Heart left ventricle (tissue), 16 donors: ENCODE results near the gene F12. TPM values are rescaled to one million over a fixed set of nuclear protein-coding genes. Genes with fewer than 3 reads are reported as not detected.

Experiments
- ATAC-seq, 4 donors: fragments of 200-7000 bp; cut with Tn5 transposase; one replicate each; pipeline ENCODE4 v1.9.1; 2020 to 2022; ENCODE audit warnings: moderate library complexity in 4 of 4, mild to moderate bottlenecking in 3 of 4, moderate number of reproducible peaks in 1 of 4
- DNase-seq, 5 donors: peaks; one replicate each; pipeline ENCODE4 v3.0.0-alpha.2; 2020
- H3K27ac ChIP-seq, 12 donors: fragments of 200-600 bp; sonication (generic) in 4 of 12; one replicate each; pipeline versions ENCODE4 v1.5.0 to v1.8.0; 2016 to 2022; ENCODE audit warnings: mild to moderate bottlenecking in 2 of 12
- H3K27me3 ChIP-seq, 9 donors: fragments of 200-600 bp; sonication (generic) in 2 of 9; one replicate each; pipeline versions ENCODE4 v1.5.1 to v1.8.0; 2016 to 2022; ENCODE audit warnings: mild to moderate bottlenecking in 3 of 9
- H3K36me3 ChIP-seq, 9 donors: fragments of 200-600 bp; sonication (generic) in 2 of 9; one replicate each; pipeline versions ENCODE4 v1.5.0 to v1.8.0; 2018 to 2022; ENCODE audit warnings: mild to moderate bottlenecking in 2 of 9
- H3K4me1 ChIP-seq, 12 donors: fragments of 200-600 bp; sonication (generic) in 4 of 12; one replicate each; pipeline versions ENCODE4 v1.5.0 to v1.8.0; 2016 to 2022; ENCODE audit warnings: mild to moderate bottlenecking in 3 of 12
- H3K4me3 ChIP-seq, 12 donors: fragments of 200-600 bp; sonication (generic) in 4 of 12; one replicate each; pipeline versions ENCODE4 v1.5.0 to v1.8.0; 2017 to 2022; ENCODE audit warnings: mild to moderate bottlenecking in 9 of 12, moderate library complexity in 4 of 12
- H3K9me3 ChIP-seq, 12 donors: fragments of 200-600 bp; sonication (generic) in 4 of 12; one replicate each; pipeline versions ENCODE4 v1.5.0 to v1.8.0; 2016 to 2022; ENCODE audit warnings: mild to moderate bottlenecking in 1 of 12
- POLR2A ChIP-seq, 2 donors: fragments of 450-650 bp; IDR thresholded peaks; one replicate each; pipeline ENCODE4 v1.6.1; 2017; ENCODE audit warnings: antibody characterized with exemption in 2 of 2, mild to moderate bottlenecking in 2 of 2, moderate library complexity in 2 of 2
- WGBS, 4 donors: extraction: QIAGEN DNeasy Blood & Tissue Kit in 2 of 4; methylation state at CpG; one replicate each; pipeline versions ENCODE4 v1.1.5 to v1.1.7; 2013 to 2018; 5-methylcytosine and 5-hydroxymethylcytosine counted together
- intact Hi-C, 10 donors: fragments of 100-400 bp; cut with DNase I; formaldehyde crosslinking; loops; one replicate each; pipeline versions ENCODE4 v1.11.1 to v1.14.2; 2022
- polyA plus RNA-seq, 2 donors: library from polyadenylated mRNA; stranded (reverse); fragments of 200-250 nt; gene quantifications; one replicate each; pipeline ENCODE4 v1.2.3, GENCODE V29; 2013
- total RNA-seq, 9 donors: library from RNA; depleted of rRNA in 2 of 9; stranded (reverse); fragments of >200 nt in 2 of 9; fragmentation: NEBNext Ultra II Directional in 3 of 9; extraction: Animal tissue kit (Norgen Biotek cat#: 25700) in 3 of 9; gene quantifications; one replicate each; pipeline versions ENCODE4 v1.1.0 to v1.2.4, GENCODE V29; 2016 to 2023
- TF ChIP-seq, protein P1 (sequence below), 12 donors: fragments of 200-600 bp; sonication (generic) in 4 of 12; IDR thresholded peaks; one replicate each; pipeline versions ENCODE4 v1.5.0 to v1.8.0; 2018 to 2022; ENCODE audit warnings: antibody characterized with exemption in 12 of 12, mild to moderate bottlenecking in 5 of 12
- donor health status: ischemic (EF 13 %, LVEDD 7.1; RV severe dilation, severe dysfunction).
- donor health status: healthy with polysubstance abuse.
- donor health status: DM: no; HTN: yes; CAD: no.
- donor health status: DM: no; HTN: no; CAD: no.
- donor health status: ischemic (EF 25% LVEDD 6.9; RV normal size, moderate dysfunction).
- donor health status: ischemic (EF 25% LVEDD 5.7; RV mildly dilated, moderate dysfunction).
- donor health status: healthy.
- donor health status: DM: yes; HTN: yes; CAD: no.
- donor health status: ischemic (EF 35%, LVEDD 5.7; RV mildly dilated, moderate dysfunction).
- donor health status: nonischemic (EF 11% LVEDD 7.7; RV severe dilation, severe dysfunction).
- donor health status: DM: yes; HTN: yes; CAD: no.
- donor health status: PGD.
- donor health status: ischemic (EF 29% LVEDD 5.4; RV normal size, mild dysfunction).
- donor health status: nonischemic (EF 23%, LVEDD 6.1; RV moderate dilation, normal function).

Gene F12
- total and polyA plus RNA-seq, 11 donors, result 0.29 to 0.56 TPM; not detected in 9

DNA sequence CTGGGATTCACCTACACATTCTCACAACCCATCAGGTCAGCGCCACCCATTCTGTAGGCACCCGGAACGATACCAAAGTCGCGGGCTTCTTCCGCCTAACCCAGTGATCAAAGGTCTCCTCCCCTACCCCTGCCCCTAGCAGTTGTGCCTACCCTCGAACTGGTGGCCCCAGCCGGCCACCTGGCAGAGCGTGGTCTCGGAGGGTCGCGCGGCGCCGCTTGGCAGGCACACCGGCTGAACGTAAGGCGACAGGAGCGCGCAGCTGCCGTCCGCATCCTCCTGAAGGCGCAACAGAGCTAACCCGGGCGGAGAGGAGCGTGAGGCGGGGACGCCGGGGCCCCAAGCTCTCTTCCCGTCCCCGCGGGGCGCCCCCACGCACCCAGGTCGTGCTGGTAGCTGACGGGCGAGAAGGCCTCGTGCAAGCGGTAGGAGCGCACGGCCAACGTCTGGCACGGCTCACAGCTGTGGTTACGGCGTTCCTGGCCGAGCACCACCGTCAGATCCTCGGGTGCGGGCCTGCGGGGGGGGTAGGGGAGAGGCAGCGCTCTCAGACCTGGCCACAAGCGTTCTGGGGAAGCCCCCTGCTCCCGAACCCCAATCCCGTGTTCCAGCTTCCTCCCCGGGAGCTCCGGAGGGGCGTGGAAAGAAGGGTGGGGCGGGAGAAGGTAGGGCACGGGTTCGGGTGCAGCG lies 6.1 kb downstream of the F12 start:
- WGBS, 4 donors, result 2 to 5% (median 3%) methylated on average over 29 to 61 of the region's 61 CpGs

GRCh38 chr5:177402271-177403043 lies 6.9 kb downstream of the F12 start:
- peak overlapping the region in 1 of 12 donors; percentile 64 for H3K4me3 ChIP-seq
- DNase-seq, result peak in 4 of 5 donors; percentile 31 to 68 (median 40)
- WGBS, 4 donors, result 5 to 8% (median 6%) methylated on average over 36 to 49 of the region's 49 CpGs
- peak in 1 of 4 donors; percentile 20 for ATAC-seq
- H3K27ac ChIP-seq, result no peak overlapping the region
- no peaks in the 10 kb centered on the region for H3K9me3 ChIP-seq
- H3K27me3 ChIP-seq, result peaks cover 39 to 75% (median 64%) of the 10 kb centered on the region in 9 donors
- intact Hi-C loops, result loop anchor here in 4 of 10 donors (1.0 to 10.0 kb wide), 5 partner anchors 50 to 202 kb away; partner anchors contain the start of gene B4GALT7 (in 1 of the 4)
- no peaks in the 10 kb centered on the region for H3K36me3 ChIP-seq
- peaks cover 8 to 51% (median 32%) of the 10 kb centered on the region in 12 donors for H3K4me1 ChIP-seq
- no peak for TF ChIP-seq POLR2A (IDR thresholded peaks at IDR 0.05)
- TF ChIP-seq, protein P1, sequence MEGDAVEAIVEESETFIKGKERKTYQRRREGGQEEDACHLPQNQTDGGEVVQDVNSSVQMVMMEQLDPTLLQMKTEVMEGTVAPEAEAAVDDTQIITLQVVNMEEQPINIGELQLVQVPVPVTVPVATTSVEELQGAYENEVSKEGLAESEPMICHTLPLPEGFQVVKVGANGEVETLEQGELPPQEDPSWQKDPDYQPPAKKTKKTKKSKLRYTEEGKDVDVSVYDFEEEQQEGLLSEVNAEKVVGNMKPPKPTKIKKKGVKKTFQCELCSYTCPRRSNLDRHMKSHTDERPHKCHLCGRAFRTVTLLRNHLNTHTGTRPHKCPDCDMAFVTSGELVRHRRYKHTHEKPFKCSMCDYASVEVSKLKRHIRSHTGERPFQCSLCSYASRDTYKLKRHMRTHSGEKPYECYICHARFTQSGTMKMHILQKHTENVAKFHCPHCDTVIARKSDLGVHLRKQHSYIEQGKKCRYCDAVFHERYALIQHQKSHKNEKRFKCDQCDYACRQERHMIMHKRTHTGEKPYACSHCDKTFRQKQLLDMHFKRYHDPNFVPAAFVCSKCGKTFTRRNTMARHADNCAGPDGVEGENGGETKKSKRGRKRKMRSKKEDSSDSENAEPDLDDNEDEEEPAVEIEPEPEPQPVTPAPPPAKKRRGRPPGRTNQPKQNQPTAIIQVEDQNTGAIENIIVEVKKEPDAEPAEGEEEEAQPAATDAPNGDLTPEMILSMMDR (IDR thresholded peaks at IDR 0.05), result peak in 7 of 12 donors; percentile 8 to 34 (median 15)

More for the DNA sequence above, 6.1 kb downstream of the F12 start:
- Histone ChIP-seq H3K36me3 (no peaks in the 10 kb centered on the region), H3K27me3 (peaks cover 39 to 70% (median 57%) of the 10 kb centered on the region in 9 donors), H3K4me1 (peaks cover 8 to 51% (median 32%) of the 10 kb centered on the region in 12 donors), H3K9me3 (no peaks in the 10 kb centered on the region), H3K4me3 (peak overlapping the region; percentile 32 to 64 (median 56)), H3K27ac (no peak overlapping the region)
- TF ChIP-seq, protein P1 (IDR thresholded peaks at IDR 0.05), result no peak
- no peak for TF ChIP-seq POLR2A (IDR thresholded peaks at IDR 0.05)
- peak in 1 of 5 donors; percentile 69 for DNase-seq
- peak in 2 of 4 donors; percentile 4 to 6 for ATAC-seq
- intact Hi-C loops, result loop anchor here in 3 of 10 donors (2.0 to 10.0 kb wide), 4 partner anchors 49 to 202 kb away; partner anchors contain the start of gene B4GALT7 (in 1 of the 3)

GRCh38 chr5:177399997-177400868 lies 9.1 kb downstream of the F12 start, which contains the start of gene PFN3:
PFN3 (minus strand) TSS chr5:177400661; CDS start chr5:177400576, 85 bp downstream.
- no peak for TF ChIP-seq POLR2A (IDR thresholded peaks at IDR 0.05)
- TF ChIP-seq, protein P1 (IDR thresholded peaks at IDR 0.05), result no peak
- ATAC-seq (no peak), DNase-seq (no peak)
- Histone ChIP-seq H3K36me3 (no peaks in the 10 kb centered on the region), H3K27ac (no peak within 1 kb of the TSS), H3K27me3 (peaks cover 39 to 83% (median 62%) of the 10 kb centered on the region in 9 donors), H3K9me3 (no peaks in the 10 kb centered on the region), H3K4me3 (no peak within 1 kb of the TSS), H3K4me1 (peaks cover 8 to 42% (median 32%) of the 10 kb centered on the region in 12 donors)
- WGBS, 4 donors, result 8 to 15% (median 12%) methylated on average over 63 to 92 of the region's 92 CpGs
- intact Hi-C loops, result loop anchor here in 2 of 10 donors (5.0 to 10.0 kb wide), 3 partner anchors 52 to 205 kb away; partner anchors contain the start of gene B4GALT7 (in 1 of the 2)
